Hepatocyte (in vitro differentiated cells): ENCODE measurements around the gene DDX11. TPM values are rescaled to one million over a fixed set of nuclear protein-coding genes. Genes with fewer than 3 reads are reported as not detected.
"Not testable (repeated sequence)": the region's sequence is repeated elsewhere in the genome, so short reads cannot be mapped to it uniquely, and the experiment has no call there.

ENCODE experiments used
- DNase-seq: peaks from one replicate; pipeline ENCODE4 v3.0.0-alpha.2; 2016; ENCODE audit warnings: low spot score
- H2AFZ ChIP-seq: fragments of 200-600 bp; sonication (generic); 2 replicates; pipeline ENCODE4 v1.6.0; 2016; ENCODE audit warnings: antibody characterized with exemption, mild to moderate bottlenecking
- H3K27ac ChIP-seq: fragments of 200-600 bp; sonication (generic); 2 replicates; pipeline ENCODE4 v1.5.1; 2016; ENCODE audit warnings: mild to moderate bottlenecking
- H3K27me3 ChIP-seq: fragments of 200-600 bp; sonication (generic); 2 replicates; pipeline ENCODE4 v1.6.1; 2016
- H3K36me3 ChIP-seq: fragments of 200-600 bp; sonication (generic); replicated peaks from 2 replicates; pipeline ENCODE4 v1.5.1; 2016; ENCODE audit warnings: low read depth; ENCODE audit not compliant: insufficient read depth
- H3K4me1 ChIP-seq: fragments of 200-600 bp; sonication (generic); 2 replicates; pipeline ENCODE4 v1.5.1; 2016; ENCODE audit warnings: mild to moderate bottlenecking, moderate library complexity; ENCODE audit not compliant: insufficient read depth
- H3K4me2 ChIP-seq: fragments of 200-600 bp; sonication (generic); 2 replicates; pipeline ENCODE4 v1.6.0; 2016
- H3K4me3 ChIP-seq: fragments of 200-600 bp; sonication (generic); 2 replicates; pipeline ENCODE4 v1.5.1; 2016; ENCODE audit warnings: mild to moderate bottlenecking
- H3K79me2 ChIP-seq: fragments of 200-600 bp; sonication (generic); 2 replicates; pipeline ENCODE4 v1.6.0; 2017; ENCODE audit warnings: mild to moderate bottlenecking
- H3K9me2 ChIP-seq: fragments of 200-600 bp; sonication (generic); replicated peaks from 2 replicates; pipeline ENCODE4 v1.6.0; 2017; ENCODE audit warnings: mild to moderate bottlenecking; ENCODE audit not compliant: insufficient read depth
- H3K9me3 ChIP-seq: fragments of 200-600 bp; sonication (generic); 2 replicates; pipeline ENCODE4 v1.5.1; 2016; ENCODE audit warnings: low read depth, mild to moderate bottlenecking
- H4K20me1 ChIP-seq: fragments of 200-600 bp; sonication (generic); 2 replicates; pipeline ENCODE4 v1.6.0; 2016; ENCODE audit warnings: mild to moderate bottlenecking; ENCODE audit not compliant: insufficient read depth, poor library complexity, severe bottlenecking
- WGBS: methylation state at CpG from one replicate; pipeline ENCODE4 v1.1.6; 2016; ENCODE audit warnings: low lambda C conversion rate; ENCODE audit errors: missing lambda C conversion rate; 5-methylcytosine and 5-hydroxymethylcytosine counted together
- polyA plus RNA-seq: library from polyadenylated mRNA; unstranded; fragments of >200 nt; fragmentation: Nextera tagmentation; extraction: Ambion mirVana; gene quantifications from 2 replicates; pipeline ENCODE4 v1.2.1, GENCODE V29; 2016
- total RNA-seq: library from RNA; depleted of rRNA; stranded (reverse); fragments of >200 nt; gene quantifications from 2 replicates; pipeline ENCODE4 v1.2.3, GENCODE V29; 2014

The DDX11 gene
- total and polyA plus RNA-seq, 2 experiments from 2014 or later: 24.8 to 29.7 TPM

DNA sequence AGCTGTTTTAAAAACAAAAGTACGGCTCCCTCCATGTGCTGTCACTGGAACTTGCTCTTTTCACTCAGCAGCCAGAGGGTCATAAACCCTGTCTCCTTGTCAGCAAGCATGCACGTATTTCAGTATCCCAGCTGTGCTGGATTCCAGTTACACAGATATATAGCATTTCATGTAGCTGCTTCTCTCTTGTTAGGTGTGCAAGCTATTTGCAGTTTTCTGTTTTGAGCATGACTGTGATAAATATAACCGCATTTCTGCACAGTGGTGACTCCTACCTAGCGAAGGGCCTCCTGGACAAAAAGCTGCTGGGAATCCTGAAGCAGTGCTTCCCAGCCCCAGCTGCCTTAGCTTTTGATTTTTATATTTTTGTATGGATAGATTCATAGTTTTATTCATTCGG is 24.7 kb downstream of the DDX11 start:
- not testable (repeated sequence) for H3K9me2 ChIP-seq, DNase-seq, H3K27me3 ChIP-seq, H3K27ac ChIP-seq, H3K4me1 ChIP-seq, H3K79me2 ChIP-seq, H3K9me3 ChIP-seq, H3K4me2 ChIP-seq, H3K4me3 ChIP-seq, H4K20me1 ChIP-seq, H3K36me3 ChIP-seq, H2AFZ ChIP-seq
- 87% methylated on average over 5 of the region's 5 CpGs for WGBS

DNA sequence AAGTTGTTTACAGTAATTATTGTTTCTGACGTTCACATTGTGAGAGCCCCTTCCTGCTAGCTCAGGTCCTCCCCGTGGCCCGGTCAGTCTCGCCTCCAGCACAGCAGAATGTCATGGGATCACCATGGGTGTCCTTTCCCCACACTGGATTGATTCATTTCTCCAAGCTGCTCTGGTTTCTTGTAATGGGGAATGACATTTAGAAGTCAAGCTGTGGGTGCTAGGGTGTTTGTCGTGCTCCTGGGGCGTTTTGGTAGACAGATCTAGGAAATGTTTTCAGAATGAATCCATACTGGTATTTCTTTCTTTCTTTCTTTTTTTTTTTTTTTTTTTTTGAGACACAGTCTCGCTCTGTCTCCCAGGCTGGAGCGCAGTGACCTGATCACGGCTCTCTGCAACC is 25.1 kb downstream of the DDX11 start:
- H3K4me3 ChIP-seq, H3K79me2 ChIP-seq, H3K36me3 ChIP-seq, H3K9me3 ChIP-seq, H3K9me2 ChIP-seq, H4K20me1 ChIP-seq, H3K4me1 ChIP-seq, H3K27me3 ChIP-seq, H2AFZ ChIP-seq, H3K27ac ChIP-seq, DNase-seq, H3K4me2 ChIP-seq: not testable (repeated sequence)
- over 99% methylated on average over 6 of the region's 9 CpGs for WGBS

DNA sequence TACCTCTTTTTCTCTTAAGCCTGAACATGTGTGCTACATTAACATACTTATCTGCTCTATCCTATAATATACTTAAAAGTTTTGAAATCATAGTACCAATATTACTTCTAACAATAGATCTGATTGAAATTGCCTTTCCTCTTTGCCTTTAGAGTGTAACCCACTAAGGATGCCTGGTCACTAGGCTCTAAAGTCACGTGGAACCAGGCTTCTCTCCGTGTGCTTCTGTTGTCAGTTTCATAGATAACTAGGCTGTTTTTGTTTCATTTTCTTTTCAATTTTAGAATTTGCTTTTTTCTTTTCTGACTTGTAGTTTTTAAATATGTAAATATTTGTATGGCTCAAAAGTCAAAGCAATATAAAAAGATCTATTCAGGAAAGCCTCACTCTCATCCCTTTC is 25.8 kb downstream of the DDX11 start:
- H3K79me2 ChIP-seq, H2AFZ ChIP-seq, H3K36me3 ChIP-seq, H3K4me1 ChIP-seq, H3K27ac ChIP-seq, DNase-seq, H3K4me3 ChIP-seq, H4K20me1 ChIP-seq, H3K9me2 ChIP-seq, H3K27me3 ChIP-seq, H3K9me3 ChIP-seq, H3K4me2 ChIP-seq: not testable (repeated sequence)
- 85% methylated on average over 2 of the region's 2 CpGs for WGBS

DNA sequence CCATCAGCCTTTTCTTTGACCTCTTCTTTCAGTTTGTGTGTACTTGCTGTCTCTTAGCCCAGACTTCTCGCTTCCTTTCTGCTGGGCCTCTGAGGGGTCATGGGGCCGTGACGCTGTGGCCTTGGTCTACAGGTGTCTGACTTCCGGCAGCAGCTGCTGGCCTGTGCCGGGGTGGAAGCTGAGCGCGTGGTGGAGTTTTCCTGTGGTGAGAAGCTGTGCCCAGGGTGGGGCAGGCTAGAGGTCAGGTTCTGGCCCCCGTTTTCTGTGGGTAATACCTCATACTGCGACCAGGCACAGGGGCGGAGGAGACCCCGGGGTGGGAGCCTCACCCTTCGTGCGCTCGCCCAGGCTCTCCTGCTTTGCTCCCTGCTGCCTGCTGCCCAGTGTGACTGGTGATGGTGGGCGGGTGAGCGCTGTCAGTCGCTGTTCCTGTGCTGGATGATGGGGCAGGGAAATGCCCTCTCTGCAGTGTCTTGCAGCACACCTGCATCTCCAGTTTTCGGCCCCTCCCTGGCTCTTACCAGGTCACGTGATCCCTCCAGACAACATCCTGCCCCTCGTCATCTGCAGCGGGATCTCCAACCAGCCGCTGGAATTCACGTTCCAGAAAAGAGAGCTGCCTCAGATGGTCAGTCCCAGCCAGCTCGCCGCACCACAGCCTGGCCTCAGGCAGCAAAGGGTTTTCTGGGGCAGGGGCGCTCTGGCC is 27.0 kb downstream of the DDX11 start:
- WGBS: 96% methylated on average over 26 of the region's 26 CpGs

DNA sequence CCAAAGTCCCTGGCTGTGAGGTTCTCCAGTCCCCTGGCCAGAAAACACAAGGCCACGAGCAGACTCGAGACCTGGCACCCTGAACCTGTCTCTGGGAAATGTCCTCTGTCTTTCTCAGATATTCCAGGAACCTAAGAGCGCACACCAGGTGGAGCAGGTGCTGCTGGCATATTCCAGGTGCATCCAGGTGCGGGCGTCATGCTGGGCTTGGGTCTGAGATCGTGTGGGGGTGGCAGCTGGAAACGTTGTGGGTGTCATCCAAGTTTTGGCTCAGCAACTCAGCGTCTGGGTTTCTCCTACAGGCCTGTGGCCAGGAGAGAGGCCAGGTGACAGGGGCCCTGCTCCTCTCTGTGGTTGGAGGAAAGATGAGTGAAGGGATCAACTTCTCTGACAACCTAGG is 28.5 kb downstream of the DDX11 start:
- DNase-seq, H3K9me2 ChIP-seq, H4K20me1 ChIP-seq, H2AFZ ChIP-seq, H3K36me3 ChIP-seq, H3K79me2 ChIP-seq, H3K4me1 ChIP-seq, H3K4me2 ChIP-seq, H3K9me3 ChIP-seq, H3K4me3 ChIP-seq, H3K27me3 ChIP-seq, H3K27ac ChIP-seq: not testable (repeated sequence)
- WGBS: 95% methylated on average over 8 of the region's 8 CpGs

More for the DNA sequence above, 27.0 kb downstream of the DDX11 start:
- H3K9me3 ChIP-seq, H3K9me2 ChIP-seq, DNase-seq, H3K4me3 ChIP-seq, H3K36me3 ChIP-seq, H3K79me2 ChIP-seq, H3K4me2 ChIP-seq, H4K20me1 ChIP-seq, H3K27me3 ChIP-seq, H2AFZ ChIP-seq, H3K4me1 ChIP-seq, H3K27ac ChIP-seq: not testable (repeated sequence)

DNA sequence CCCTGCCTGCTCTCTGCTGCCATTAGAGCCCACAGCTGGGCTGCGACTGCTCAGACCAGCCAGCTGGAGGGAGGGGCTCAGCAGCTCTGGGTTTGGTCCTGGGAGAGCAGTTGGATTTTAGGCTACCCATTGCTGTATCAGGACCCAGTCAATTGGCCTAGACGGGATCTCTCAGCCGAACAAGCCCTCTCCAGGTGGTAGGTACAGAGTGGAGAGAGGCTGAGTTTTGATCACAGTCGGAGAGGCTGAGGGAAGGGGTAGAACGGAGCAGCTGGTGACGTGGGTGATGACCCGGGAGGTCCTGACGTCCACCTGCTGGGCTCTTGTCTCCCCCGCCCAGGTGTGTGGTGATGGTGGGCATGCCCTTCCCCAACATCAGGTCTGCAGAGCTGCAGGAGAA is 28.9 kb downstream of the DDX11 start:
- H3K4me3 ChIP-seq, DNase-seq, H3K79me2 ChIP-seq, H3K27ac ChIP-seq, H3K36me3 ChIP-seq, H3K4me1 ChIP-seq, H3K9me2 ChIP-seq, H3K4me2 ChIP-seq, H4K20me1 ChIP-seq, H2AFZ ChIP-seq, H3K27me3 ChIP-seq, H3K9me3 ChIP-seq: not testable (repeated sequence)
- 96% methylated on average over 9 of the region's 9 CpGs for WGBS

DNA sequence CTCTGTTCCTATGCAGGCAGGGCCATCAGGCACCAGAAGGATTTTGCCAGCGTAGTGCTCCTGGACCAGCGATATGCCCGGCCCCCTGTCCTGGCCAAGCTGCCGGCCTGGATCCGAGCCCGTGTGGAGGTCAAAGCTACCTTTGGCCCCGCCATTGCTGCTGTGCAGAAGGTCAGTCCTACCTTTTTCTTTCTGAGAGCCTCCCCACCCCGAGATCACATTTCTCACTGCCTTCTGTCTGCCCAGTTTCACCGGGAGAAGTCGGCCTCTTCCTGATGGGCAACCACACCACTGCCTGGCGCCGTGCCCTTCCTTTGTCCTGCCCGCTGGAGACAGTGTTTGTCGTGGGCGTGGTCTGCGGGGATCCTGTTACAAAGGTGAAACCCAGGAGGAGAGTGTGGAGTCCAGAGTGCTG is 29.9 kb downstream of the DDX11 start:
- H3K4me1 ChIP-seq, H3K9me3 ChIP-seq, H2AFZ ChIP-seq, H3K27ac ChIP-seq, H3K79me2 ChIP-seq, DNase-seq, H3K27me3 ChIP-seq, H3K36me3 ChIP-seq, H3K4me2 ChIP-seq, H3K9me2 ChIP-seq, H4K20me1 ChIP-seq, H3K4me3 ChIP-seq: not testable (repeated sequence)
- WGBS: 89% methylated on average over 13 of the region's 16 CpGs

DNA sequence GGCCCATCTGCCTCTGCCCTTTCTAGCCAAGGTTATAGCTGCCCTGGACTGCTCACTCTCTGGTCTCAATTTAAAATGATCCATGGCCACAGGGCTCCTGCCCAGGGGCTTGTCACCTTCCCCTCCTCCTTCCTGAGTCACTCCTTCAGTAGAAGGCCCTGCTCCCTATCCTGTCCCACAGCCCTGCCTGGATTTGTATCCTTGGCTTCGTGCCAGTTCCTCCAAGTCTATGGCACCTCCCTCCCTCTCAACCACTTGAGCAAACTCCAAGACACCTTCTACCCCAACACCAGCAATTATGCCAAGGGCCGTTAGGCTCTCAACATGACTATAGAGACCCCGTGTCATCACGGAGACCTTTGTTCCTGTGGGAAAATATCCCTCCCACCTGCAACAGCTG is 30.6 kb downstream of the DDX11 start:
- H3K4me1 ChIP-seq, H3K36me3 ChIP-seq, H3K4me3 ChIP-seq, H3K4me2 ChIP-seq, H3K27me3 ChIP-seq, DNase-seq, H3K9me3 ChIP-seq, H2AFZ ChIP-seq, H3K27ac ChIP-seq, H3K9me2 ChIP-seq, H3K79me2 ChIP-seq, H4K20me1 ChIP-seq: not testable (repeated sequence)
- 86% methylated on average over 4 of the region's 4 CpGs for WGBS

DNA sequence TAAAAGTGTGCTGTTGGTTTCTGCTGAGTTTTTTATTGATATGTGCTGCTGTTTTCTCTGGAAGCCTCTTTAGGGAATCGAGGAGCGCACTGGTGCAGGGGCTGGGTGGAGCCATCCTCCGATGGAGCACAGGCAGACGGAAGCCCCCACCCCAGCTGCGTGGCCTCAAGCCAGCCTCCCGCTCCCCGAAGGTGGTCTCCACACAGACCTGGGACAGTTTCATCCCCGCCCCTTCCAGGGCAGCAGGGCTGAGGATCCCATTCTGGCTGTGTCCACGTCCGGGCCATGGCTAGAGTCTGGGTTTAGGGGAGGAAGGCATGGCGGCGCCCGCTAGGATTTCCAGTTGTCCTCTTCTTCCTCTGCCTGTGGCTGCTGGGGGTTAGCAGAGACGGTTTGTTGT is 31.1 kb downstream of the DDX11 start:
- H3K4me2 ChIP-seq, H2AFZ ChIP-seq, H3K9me3 ChIP-seq, H3K27ac ChIP-seq, H4K20me1 ChIP-seq, DNase-seq, H3K4me1 ChIP-seq, H3K27me3 ChIP-seq, H3K79me2 ChIP-seq, H3K4me3 ChIP-seq, H3K36me3 ChIP-seq, H3K9me2 ChIP-seq: not testable (repeated sequence)
- WGBS: 96% methylated on average over 14 of the region's 14 CpGs
